HepG2 (cell line): ENCODE measurements around the gene ITGB5. TPM values are rescaled to one million over a fixed set of nuclear protein-coding genes. Genes with fewer than 3 reads are reported as not detected.

Experiments used
- ATAC-seq: fragments of 200-7000 bp; cut with Tn5 transposase; 3 replicates; pipeline ENCODE4 v1.9.1; 2020; ENCODE audit warnings: mild to moderate bottlenecking, moderate library complexity
- BruUV-seq: library from RNA; stranded (reverse); fragments of 400-500 nt; replicated peaks from 2 replicates; lab custom pipeline; 2021; lab: Mats Ljungman, UMichigan
- CTCF ChIA-PET: fragments of 300-600 bp; formaldehyde crosslinking; extraction: SDS; loops from one replicate; lab custom pipeline; 2021; ENCODE audit warnings: low total read pairs, inconsistent platforms, low intra/inter-chr PET ratio; lab: Yijun Ruan, JAX
- POLR2A ChIA-PET: fragments of 350-600 bp; sonication (Branson Sonifier 250); formaldehyde crosslinking; loops from one replicate; lab custom pipeline; 2020; ENCODE audit warnings: antibody characterized with exemption, inconsistent platforms; lab: Yijun Ruan, JAX
- DNase-seq: peaks from one replicate; pipeline ENCODE4 v3.0.0-alpha.2; 2015; ENCODE audit warnings: low spot score
- FAIRE-seq: peaks from 3 replicates; lab custom pipeline; 2011; peaks lifted over from hg19 to GRCh38; lab: Jason Lieb, UNC
- H2AFZ ChIP-seq: one replicate; pipeline ENCODE4 v1.6.1; 2011; ENCODE audit warnings: low read length, inconsistent platforms
- H3K27ac ChIP-seq: fragments of 300-600 bp; 3 replicates; pipeline ENCODE4 v1.8.0; 2011; ENCODE audit warnings: mixed run types, mild to moderate bottlenecking, mixed read lengths, low read length, inconsistent platforms; ENCODE audit not compliant: insufficient read depth; ENCODE audit errors: extremely low read length
- H3K27me3 ChIP-seq, 2 experiments: fragments of 200-600 bp in 1 of 2; 2 replicates in 1 of 2; 3 replicates in 1 of 2; pipeline versions ENCODE4 v1.6.0 to v1.8.0; 2011; ENCODE audit warnings: low read length in 2 of 2, mild to moderate bottlenecking in 2 of 2, moderate library complexity in 2 of 2, inconsistent platforms in 1 of 2; ENCODE audit not compliant: insufficient read depth in 2 of 2, control insufficient read depth in 1 of 2
- H3K36me3 ChIP-seq, 2 experiments: fragments of 200-600 bp in 1 of 2; replicated peaks in 1 of 2; 2 replicates in 1 of 2; 3 replicates in 1 of 2; pipeline versions ENCODE4 v1.5.1 to v1.8.0; 2011; ENCODE audit warnings: low read length in 2 of 2, inconsistent platforms in 1 of 2; ENCODE audit not compliant: insufficient read depth in 2 of 2, control insufficient read depth in 1 of 2
- H3K4me1 ChIP-seq: 2 replicates; pipeline ENCODE4 v1.5.1; 2012; ENCODE audit warnings: low read length, inconsistent platforms; ENCODE audit not compliant: insufficient read depth
- H3K4me2 ChIP-seq: 2 replicates; pipeline ENCODE4 v1.6.0; 2011; ENCODE audit warnings: low read depth, low read length, inconsistent platforms
- H3K4me3 ChIP-seq, 3 experiments: fragments of 200-600 bp in 1 of 3; sonication (generic), shearing (Covaris generic) in 1 of 3; replicated peaks in 1 of 3; 2 replicates each; pipeline ENCODE4 v1.5.1; 2011 to 2016; ENCODE audit warnings: low read length in 3 of 3, inconsistent platforms in 2 of 3, low read depth in 2 of 3, mild to moderate bottlenecking in 2 of 3, control low read depth in 1 of 3, mixed read lengths in 1 of 3; ENCODE audit not compliant: insufficient read depth in 1 of 3
- H3K79me2 ChIP-seq: one replicate; pipeline ENCODE4 v1.6.1; 2011; ENCODE audit warnings: low read length, inconsistent platforms; ENCODE audit not compliant: insufficient read depth
- H3K9ac ChIP-seq: 2 replicates; pipeline ENCODE4 v1.6.0; 2011; ENCODE audit warnings: mild to moderate bottlenecking, low read depth, low read length, inconsistent platforms; ENCODE audit not compliant: insufficient read depth
- H3K9me3 ChIP-seq: 2 replicates; pipeline ENCODE4 v1.5.1; 2012; ENCODE audit warnings: mild to moderate bottlenecking, low read length
- H4K20me1 ChIP-seq: 2 replicates; pipeline ENCODE4 v1.6.0; 2011; ENCODE audit warnings: inconsistent platforms, mild to moderate bottlenecking, low read length, moderate library complexity; ENCODE audit not compliant: insufficient read depth
- HNF4A ChIP-seq: sonication (generic); formaldehyde crosslinking; IDR thresholded peaks from 2 replicates; pipeline ENCODE4 v1.4.0; 2020; ENCODE audit warnings: missing genetic modification reagents
- SNAPC4 ChIP-seq: sonication (generic); formaldehyde crosslinking; IDR thresholded peaks from 2 replicates; pipeline ENCODE4 v1.4.0; 2020; ENCODE audit warnings: mild to moderate bottlenecking, missing genetic modification reagents
- WGBS: methylation state at CpG from one replicate; pipeline ENCODE4 v1.1.6; 2017; ENCODE audit warnings: low lambda C conversion rate; 5-methylcytosine and 5-hydroxymethylcytosine counted together
- in situ Hi-C: cut with HindIII; loops from 2 replicates; pipeline ENCODE4 v1.10.0; 2017; ENCODE audit warnings: low pct_unique_long_range_greater_than_20kb; ENCODE audit not compliant: extremely low pct_ligation_motif_present
- intact Hi-C: fragments of 100-400 bp; cut with micrococcal nuclease; formaldehyde crosslinking; loops from one replicate; pipeline ENCODE4 v1.10.0; 2022; ENCODE audit not compliant: unreplicated experiment
- polyA plus RNA-seq, 8 experiments: library from polyadenylated mRNA; depleted of rRNA in 3 of 8; stranded (reverse) in 7 of 8; unstranded in 1 of 8; fragments of >200 nt; fragmentation: Illumina TruSeq in 4 of 8; extraction: Trizol in 4 of 8; gene quantifications; 2 replicates each; pipeline versions ENCODE4 v1.2.1 to v1.2.3, GENCODE V29; 2011 to 2016; ENCODE audit warnings: low read depth in 4 of 8, missing spikeins in 1 of 8, mixed read lengths in 1 of 8; ENCODE audit not compliant: insufficient read depth in 1 of 8
- total RNA-seq, 5 experiments: library from RNA; depleted of rRNA; stranded (reverse); fragments of >200 nt; fragmentation: Illumina TruSeq; extraction: Trizol; gene quantifications; 2 replicates each; pipeline ENCODE4 v1.2.3, GENCODE V29; 2016; ENCODE audit warnings: low read depth in 1 of 5

ITGB5 gene
- total and polyA plus RNA-seq, 2 of the 13 experiments (the other 11 are each of a cell fraction or from before 2014, with no cell fraction given): 74.1 to 343 TPM

DNA sequence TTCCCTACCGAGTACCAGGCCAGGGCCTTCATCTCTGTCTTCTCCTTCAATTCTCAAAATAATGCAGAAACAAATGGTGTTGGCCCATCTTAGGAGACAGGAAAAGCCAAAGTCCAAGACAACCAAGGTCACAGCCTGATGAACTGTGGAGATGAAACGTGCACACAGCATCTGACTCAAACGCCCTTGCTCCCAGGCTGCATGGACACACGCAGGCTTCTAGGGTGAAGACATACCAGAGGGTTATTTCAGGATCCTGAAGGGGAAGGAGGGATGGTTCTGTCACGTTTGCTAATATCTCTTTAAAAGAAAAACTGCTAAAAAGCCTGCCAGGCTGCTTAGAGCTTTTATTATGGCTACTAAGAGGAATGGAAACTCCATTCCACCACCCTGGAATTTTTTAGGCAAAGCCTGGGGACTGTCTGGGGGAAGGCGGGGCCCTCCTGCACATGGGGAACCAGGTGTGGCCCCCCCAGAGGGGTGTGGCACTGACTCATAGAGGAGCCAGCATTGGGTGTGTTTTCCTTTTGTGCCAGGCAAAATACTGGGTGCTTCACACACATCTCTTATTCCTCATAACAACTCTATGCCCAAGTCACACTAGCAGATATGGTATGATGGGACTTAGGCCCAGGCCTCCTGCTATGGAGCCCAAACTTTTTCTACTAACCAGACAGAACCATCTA is 94.0 kb downstream of the ITGB5 start:
- Histone ChIP-seq H2AFZ (no peak overlapping the region), H3K27me3 (no peaks in the 10 kb centered on the region; a peak in 1 of 5 replicates), H4K20me1 (no peaks in the 10 kb centered on the region), H3K79me2 (no peaks in the 10 kb centered on the region), H3K4me1 (peaks cover 16% of the 10 kb centered on the region), H3K9me3 (no peaks in the 10 kb centered on the region), H3K4me2 (no peak overlapping the region), H3K9ac (no peak overlapping the region), H3K4me3 (no peak overlapping the region), H3K27ac (no peak overlapping the region), H3K36me3 (peaks cover 35 to 70% of the 10 kb centered on the region in 2 experiments)
- intact Hi-C loops (no loop called here), in situ Hi-C loops (no loop called here)
- POLR2A ChIA-PET: no interaction called here
- CTCF ChIA-PET: no interaction called here
- 95% methylated on average over 6 of the region's 6 CpGs for WGBS
- no peak for ATAC-seq
- FAIRE-seq: no peak
- TF ChIP-seq SNAPC4 (CRISPR knock-in tag): no peak
- 0 out of 2 replicates have a peak, but pooled peaks have one; percentile 10 for TF ChIP-seq HNF4A (CRISPR knock-in tag)
- DNase-seq: no peak
- no TSS peak for BruUV-seq
